UCSD-AML1 (cell line): ENCODE measurements around the gene SLC43A3.

Source experiments
- DNase-seq: peaks from one replicate; lab custom pipeline; 2025; ENCODE audit not compliant: unreplicated experiment; lab: John Stamatoyannopoulos, UW

SLC43A3 gene

GRCh38 chr11:57359896-57360690 is 66.8 kb downstream of the SLC43A3 start:
- no peak for DNase-seq

GRCh38 chr11:57359396-57359795 is 67.5 kb downstream of the SLC43A3 start:
- no peak for DNase-seq

DNA sequence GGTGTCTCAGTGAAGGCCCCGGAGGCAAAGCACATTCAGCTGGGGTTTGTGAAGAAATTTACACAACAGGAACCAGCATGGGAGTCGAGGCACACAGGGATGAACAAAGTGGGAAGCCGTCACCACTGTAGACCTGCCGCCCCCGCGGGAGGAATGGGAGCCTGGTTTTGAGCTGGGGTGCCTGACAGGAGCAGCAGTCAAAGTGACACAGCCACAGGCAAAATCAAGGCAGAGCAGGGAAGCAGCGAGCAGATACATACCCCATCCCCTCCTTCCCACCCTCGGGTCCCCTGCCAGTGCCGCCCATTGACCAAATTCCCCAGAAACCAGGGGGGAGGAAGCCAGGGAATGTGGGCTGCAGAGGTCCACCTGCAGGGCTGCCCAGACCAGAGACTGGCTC is 67.9 kb downstream of the SLC43A3 start:
- no peak for DNase-seq

DNA sequence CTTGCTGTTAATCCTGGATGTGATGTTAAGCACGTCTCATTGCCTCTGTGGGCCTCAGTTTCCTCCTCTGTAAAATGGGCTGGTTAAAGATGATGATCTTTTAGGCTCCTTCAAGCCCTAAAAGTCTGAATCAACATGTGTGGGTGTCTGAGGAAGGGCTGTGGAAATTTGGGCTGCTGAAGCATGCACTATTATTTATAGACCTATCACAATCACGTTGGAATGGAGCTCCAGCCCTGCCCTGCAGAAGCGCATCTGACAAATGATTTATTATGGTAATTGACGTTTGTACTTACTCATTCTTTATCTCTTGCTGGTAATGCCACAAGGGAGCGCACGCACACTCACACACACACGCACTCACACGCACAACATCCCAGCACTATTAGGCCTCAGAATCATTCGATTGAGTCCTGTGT is 68.4 kb downstream of the SLC43A3 start:
- no peak for DNase-seq

- no peak for DNase-seq
Measured at GRCh38 chr11:57357856-57358255, 69.1 kb downstream of the SLC43A3 start.

GRCh38 chr11:57357310-57357709 is 69.6 kb downstream of the SLC43A3 start:
- no peak for DNase-seq
